GM04504 (cell line): ENCODE data around the gene SLC9B2.

Source experiments
- DNase-seq: peaks from one replicate; pipeline ENCODE4 v3.0.0-alpha.2; 2012; ENCODE audit warnings: low read depth

Gene SLC9B2

GRCh38 chr4:103075894-103076746, 441 bp downstream of the SLC9B2 start:
- peak; percentile 51 for DNase-seq

GRCh38 chr4:103075435-103075893, 1.1 kb downstream of the SLC9B2 start:
- no peak for DNase-seq

GRCh38 chr4:103074744-103075434, 1.7 kb downstream of the SLC9B2 start:
- DNase-seq = no peak

GRCh38 chr4:103073792-103074438, 2.6 kb downstream of the SLC9B2 start:
- no peak for DNase-seq

GRCh38 chr4:103067841-103068547, 8.6 kb downstream of the SLC9B2 start:
- DNase-seq = no peak

GRCh38 chr4:103060453-103061148, 16.0 kb downstream of the SLC9B2 start:
- no peak for DNase-seq

- no peak for DNase-seq
These were observed 22.5 kb downstream of the SLC9B2 start for GRCh38 chr4:103054030-103054429.

- DNase-seq = no peak
These were observed 23.8 kb downstream of the SLC9B2 start for GRCh38 chr4:103052779-103053178.

GRCh38 chr4:103052145-103052544, 24.4 kb downstream of the SLC9B2 start:
- DNase-seq = no peak

GRCh38 chr4:103050736-103051436, 25.7 kb downstream of the SLC9B2 start:
- DNase-seq = no peak

- peak; percentile 20 for DNase-seq
These were observed 29.9 kb downstream of the SLC9B2 start for GRCh38 chr4:103046416-103047290.

- DNase-seq = no peak
These were observed 32.4 kb downstream of the SLC9B2 start for GRCh38 chr4:103044183-103044582.

GRCh38 chr4:103036169-103036568, 40.4 kb downstream of the SLC9B2 start:
- DNase-seq = no peak

GRCh38 chr4:103032574-103032973, 44.0 kb downstream of the SLC9B2 start:
- no peak for DNase-seq

GRCh38 chr4:103030791-103031190, 45.8 kb downstream of the SLC9B2 start:
- DNase-seq = no peak

- no peak for DNase-seq
These were observed 47.3 kb downstream of the SLC9B2 start for GRCh38 chr4:103029300-103029699.

GRCh38 chr4:103026868-103027267, 49.7 kb downstream of the SLC9B2 start:
- no peak for DNase-seq

GRCh38 chr4:103024996-103025395, 51.6 kb downstream of the SLC9B2 start:
- no peak for DNase-seq

GRCh38 chr4:103021120-103021519, 55.4 kb downstream of the SLC9B2 start:
- DNase-seq = no peak
